Prostate gland (tissue), 2 donors: ENCODE results near the gene STAC. TPM values are rescaled to one million over a fixed set of nuclear protein-coding genes. Genes with fewer than 3 reads are reported as not detected.

Experiments
- DNase-seq: peaks from one replicate; pipeline ENCODE4 v3.0.0-alpha.2; 2019; ENCODE audit warnings: low spot score
- H3K27ac ChIP-seq, 2 donors: fragments of 200-600 bp; sonication (generic); 2 replicates each; pipeline ENCODE4 v1.5.1; 2017 to 2019
- H3K27me3 ChIP-seq: fragments of 200-600 bp; sonication (generic); replicated peaks from 2 replicates; pipeline ENCODE4 v1.5.1; 2019; ENCODE audit not compliant: insufficient read depth
- H3K36me3 ChIP-seq, 2 donors: fragments of 200-600 bp; sonication (generic); 1 replicate in 1 of 2; 2 replicates in 1 of 2; pipeline versions ENCODE4 v1.5.1 to v1.8.1; 2017 to 2019
- H3K4me1 ChIP-seq: fragments of 200-600 bp; sonication (generic); replicated peaks from 2 replicates; pipeline ENCODE4 v1.5.1; 2019
- H3K4me3 ChIP-seq, 2 donors: fragments of 200-600 bp; sonication (generic); 2 replicates each; pipeline ENCODE4 v1.5.1; 2017 to 2019
- H3K9me3 ChIP-seq: fragments of 200-600 bp; sonication (generic); 2 replicates; pipeline ENCODE4 v1.5.1; 2017
- CTCF ChIP-seq, 4 experiments: fragments of 200-600 bp in 2 of 4; fragments of 450-650 bp in 2 of 4; sonication (generic) in 2 of 4; IDR thresholded peaks; 1 replicate in 3 of 4; 2 replicates in 1 of 4; pipeline ENCODE4 v1.5.1; 2016 to 2019; ENCODE audit warnings: antibody characterized with exemption in 4 of 4, mild to moderate bottlenecking in 2 of 4, moderate library complexity in 2 of 4
- POLR2A ChIP-seq: fragments of 450-650 bp; IDR thresholded peaks from one replicate; pipeline ENCODE4 v1.6.1; 2016; ENCODE audit warnings: antibody characterized with exemption, mild to moderate bottlenecking
- POLR2AphosphoS5 ChIP-seq: sonication (generic); formaldehyde crosslinking; IDR thresholded peaks from one replicate; pipeline ENCODE4 v1.6.1; 2017; ENCODE audit warnings: antibody characterized with exemption
- WGBS: methylation state at CpG from one replicate; pipeline ENCODE4 v1.1.5; 2018; 5-methylcytosine and 5-hydroxymethylcytosine counted together
- intact Hi-C: fragments of 100-400 bp; cut with DNase I; formaldehyde crosslinking; loops from one replicate; pipeline ENCODE4 v1.14.2; 2022
- total RNA-seq, 2 donors: library from RNA; depleted of rRNA; stranded (reverse); fragments of >200 nt; gene quantifications; one replicate each; pipeline ENCODE4 v1.1.0, GENCODE V29; 2016

Gene STAC
- total RNA-seq, 2 donors from 2014 or later: 10.6 to 18.4 TPM

DNA sequence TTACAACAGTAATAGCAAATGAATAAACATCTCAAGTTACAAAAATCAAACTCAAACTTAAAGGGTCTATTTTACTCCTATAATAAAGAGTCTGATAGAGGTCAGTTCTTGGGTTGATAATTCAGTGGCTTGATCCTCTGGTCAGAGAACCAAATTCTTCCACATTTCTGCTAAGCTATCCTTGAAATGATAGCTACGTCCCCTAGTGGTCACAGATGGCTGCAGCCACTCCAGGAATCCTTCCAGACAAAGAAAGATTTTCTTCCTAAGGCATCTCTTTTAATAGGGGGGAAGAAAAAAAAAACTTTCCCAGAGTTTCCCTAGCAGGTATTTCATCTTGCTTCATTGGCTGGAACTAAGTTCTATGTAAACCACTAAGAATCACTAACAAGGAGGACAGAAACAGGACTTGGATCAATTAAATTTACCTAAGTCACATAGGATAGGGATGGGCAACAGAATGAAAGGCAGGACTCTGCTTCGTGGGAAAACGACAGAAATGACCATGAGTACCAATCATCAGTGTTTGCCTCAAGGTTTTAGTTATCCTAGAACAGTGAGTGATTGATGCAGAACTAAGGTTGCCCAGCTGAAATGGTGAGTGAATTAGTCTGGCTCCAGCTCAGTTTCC, 160.7 kb downstream of the STAC start:
- 45% methylated on average over 3 of the region's 3 CpGs for whole genome bisulfite sequencing
- no peaks in the 10 kb centered on the region for H3K9me3 ChIP-seq
- H3K4me1 ChIP-seq: no peaks in the 10 kb centered on the region
- H3K36me3 ChIP-seq: no peaks in the 10 kb centered on the region
- intact Hi-C loops: no loop called here
- H3K27me3 ChIP-seq: no peaks in the 10 kb centered on the region
- TF ChIP-seq POLR2AphosphoS5 (no peak), CTCF (IDR thresholded peaks at IDR 0.05) (peak in 3 of 4 experiments; percentile 16 to 47 (median 38)), POLR2A (no peak)
- no peak overlapping the region for H3K27ac ChIP-seq
- DNase-seq: no peak
- H3K4me3 ChIP-seq: no peak overlapping the region

DNA sequence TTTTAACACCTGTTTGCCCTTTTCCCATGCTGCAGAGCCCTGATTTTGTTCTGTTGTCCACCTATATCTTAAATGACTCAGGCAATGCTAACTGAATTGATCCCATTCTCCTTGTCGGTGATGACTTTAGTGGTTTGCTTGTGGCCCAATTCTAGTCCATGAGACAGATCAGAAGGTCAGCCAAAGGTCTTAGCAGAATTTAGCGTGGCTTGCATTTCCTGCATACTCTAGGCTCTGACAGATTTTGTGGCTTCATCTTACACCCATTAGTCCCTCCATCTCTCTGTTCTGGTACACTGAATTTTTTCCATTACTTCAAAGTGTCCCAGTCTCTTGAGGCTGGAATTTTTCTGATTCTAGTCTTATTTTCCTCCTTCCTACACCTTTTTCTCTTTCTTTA, 161.9 kb downstream of the STAC start:
- H3K27me3 ChIP-seq: no peaks in the 10 kb centered on the region
- no peaks in the 10 kb centered on the region for H3K36me3 ChIP-seq
- no peak overlapping the region for H3K4me3 ChIP-seq
- no peak overlapping the region for H3K27ac ChIP-seq
- intact Hi-C loops: no loop called here
- TF ChIP-seq POLR2A: no peak
- TF ChIP-seq POLR2AphosphoS5: no peak
- no peak for TF ChIP-seq CTCF (IDR thresholded peaks at IDR 0.05)
- no peak for DNase-seq
- WGBS: 44% methylated on average over 2 of the region's 2 CpGs
- H3K9me3 ChIP-seq: no peaks in the 10 kb centered on the region
- H3K4me1 ChIP-seq: no peaks in the 10 kb centered on the region

DNA sequence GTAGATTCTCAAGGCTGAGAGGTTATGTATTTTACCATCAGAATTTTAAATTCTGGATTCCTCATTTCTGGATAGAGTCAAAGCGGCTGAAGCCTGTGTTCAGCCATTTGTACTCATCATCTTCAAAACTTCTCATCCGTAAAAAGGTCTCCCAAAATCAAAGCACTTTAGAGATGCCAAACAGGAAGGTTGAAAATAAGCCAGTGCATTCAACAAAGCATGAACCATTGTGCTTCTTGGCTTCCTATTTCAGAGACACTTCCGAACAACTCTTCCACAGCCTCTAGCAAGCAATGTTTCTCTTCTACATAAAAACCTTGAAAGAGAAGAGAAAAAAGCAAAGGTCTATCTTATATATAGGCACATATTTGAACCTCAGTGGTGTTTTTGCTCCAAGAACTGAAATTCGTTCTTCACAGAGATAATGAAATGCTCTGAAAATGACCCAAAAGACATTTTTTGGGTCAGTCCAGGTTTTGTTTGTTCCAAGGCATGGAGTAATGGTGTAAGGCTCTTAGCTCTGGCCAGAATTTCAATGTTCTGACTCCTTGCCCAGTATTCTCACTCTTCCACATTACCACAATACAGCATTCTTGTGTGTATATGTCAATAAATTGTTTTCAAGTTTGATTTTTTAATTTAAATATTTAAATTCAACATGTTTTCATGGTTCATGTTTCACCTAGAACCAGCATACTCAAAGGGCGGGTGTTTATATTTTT, 163.1 kb downstream of the STAC start:
- Histone ChIP-seq H3K36me3 (no peaks in the 10 kb centered on the region), H3K27me3 (no peaks in the 10 kb centered on the region), H3K4me3 (no peak overlapping the region), H3K9me3 (no peaks in the 10 kb centered on the region), H3K27ac (no peak overlapping the region), H3K4me1 (no peaks in the 10 kb centered on the region)
- no peak for DNase-seq
- intact Hi-C loops: no loop called here
- TF ChIP-seq POLR2A (no peak), CTCF (IDR thresholded peaks at IDR 0.05) (no peak), POLR2AphosphoS5 (no peak)
- WGBS: 84% methylated on average over 5 of the region's 5 CpGs

DNA sequence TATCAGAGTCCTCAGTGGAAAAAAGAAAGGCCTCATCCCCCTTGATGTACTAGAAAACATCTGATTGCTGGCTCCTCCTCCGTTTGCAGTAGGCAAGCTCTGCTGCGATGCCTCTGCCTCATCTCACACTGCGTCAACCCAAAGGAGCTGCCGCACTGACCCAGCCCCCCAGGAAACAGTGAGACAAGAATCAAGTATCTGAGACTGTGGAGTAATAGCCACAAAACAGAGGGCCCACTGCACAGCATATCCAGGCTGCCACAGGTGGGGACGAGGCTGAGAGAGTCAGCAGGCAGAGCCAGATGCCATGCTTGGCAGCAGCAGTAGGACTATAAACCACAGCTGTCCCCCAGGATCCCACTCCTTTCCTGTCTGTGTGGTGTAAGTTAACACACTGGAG, 165.9 kb downstream of the STAC start:
- WGBS: 36% methylated on average over 5 of the region's 5 CpGs
- Histone ChIP-seq H3K36me3 (no peaks in the 10 kb centered on the region), H3K4me1 (no peaks in the 10 kb centered on the region), H3K27me3 (no peaks in the 10 kb centered on the region), H3K9me3 (no peaks in the 10 kb centered on the region), H3K4me3 (no peak overlapping the region), H3K27ac (no peak overlapping the region)
- DNase-seq: no peak
- intact Hi-C loops: no loop called here
- TF ChIP-seq CTCF (IDR thresholded peaks at IDR 0.05): no peak
- no peak for TF ChIP-seq POLR2AphosphoS5
- no peak for TF ChIP-seq POLR2A

DNA sequence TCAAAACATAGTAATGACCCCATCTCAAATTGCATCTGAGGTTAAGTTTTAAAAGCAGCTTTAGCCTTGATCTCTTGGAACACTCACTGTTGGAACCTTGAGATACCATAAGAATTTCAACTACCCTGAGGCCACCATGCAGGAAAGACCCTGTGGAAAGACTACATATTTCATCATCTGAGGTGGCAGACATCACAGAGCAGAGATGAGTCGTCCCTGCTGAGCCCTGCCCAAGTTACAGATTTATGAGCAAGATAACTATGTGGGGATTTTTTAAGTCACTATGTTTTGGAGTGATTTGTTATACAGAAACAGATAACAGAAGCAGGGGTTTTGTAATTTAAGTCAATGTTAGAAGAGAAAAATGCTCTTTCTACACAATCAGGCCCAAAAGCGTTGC, 168.4 kb downstream of the STAC start:
- no peak overlapping the region for H3K4me3 ChIP-seq
- no peak for DNase-seq
- intact Hi-C loops: no loop called here
- H3K36me3 ChIP-seq: no peaks in the 10 kb centered on the region
- H3K27ac ChIP-seq: no peak overlapping the region
- 73% methylated on average over 2 of the region's 2 CpGs for WGBS
- H3K27me3 ChIP-seq: no peaks in the 10 kb centered on the region
- no peak for TF ChIP-seq CTCF (IDR thresholded peaks at IDR 0.05)
- TF ChIP-seq POLR2AphosphoS5: no peak
- TF ChIP-seq POLR2A: no peak
- no peaks in the 10 kb centered on the region for H3K9me3 ChIP-seq
- H3K4me1 ChIP-seq: no peaks in the 10 kb centered on the region
